H1 (cell line): ENCODE results near the gene ZDHHC20. TPM values are rescaled to one million over a fixed set of nuclear protein-coding genes. Genes with fewer than 3 reads are reported as not detected.

Source experiments
- CEBPB ChIP-seq: IDR thresholded peaks from 2 replicates; pipeline ENCODE4 v1.6.1; 2012; ENCODE audit warnings: low read depth, low read length
- CREB1 ChIP-seq: IDR thresholded peaks from 2 replicates; pipeline ENCODE4 v1.6.1; 2012; ENCODE audit warnings: inconsistent platforms
- CTBP2 ChIP-seq: IDR thresholded peaks from 2 replicates; pipeline ENCODE4 v1.7.0; 2011; ENCODE audit warnings: borderline replicate concordance, mild to moderate bottlenecking, moderate library complexity, mixed read lengths, low read length; ENCODE audit not compliant: insufficient read depth, insufficient read length
- HDAC2 ChIP-seq, 2 experiments: fragments of 300-600 bp in 1 of 2; sonication (generic) in 1 of 2; IDR thresholded peaks; 2 replicates each; pipeline ENCODE4 v1.6.1; 2011 to 2012; ENCODE audit warnings: low read depth in 2 of 2, low read length in 2 of 2, mild to moderate bottlenecking in 2 of 2, moderate library complexity in 2 of 2, borderline replicate concordance in 1 of 2, inconsistent platforms in 1 of 2
- polyA plus RNA-seq, 7 experiments: library from polyadenylated mRNA; depleted of rRNA in 3 of 7; stranded (reverse) in 5 of 7; unstranded in 2 of 7; fragments of >200 nt in 5 of 7; fragments of 200-250 nt in 2 of 7; gene quantifications; 1 replicate in 5 of 7; 2 replicates in 1 of 7; 4 replicates in 1 of 7; pipeline versions ENCODE4 v1.2.1 to v1.2.3, GENCODE V29; 2011 to 2013; ENCODE audit warnings: missing spikeins in 2 of 7, mixed read lengths in 2 of 7
- total RNA-seq: library from RNA; stranded (reverse); fragmentation: NEBNext Ultra II Directional; extraction: Animal tissue kit (Norgen Biotek cat#: 25700); gene quantifications from 2 replicates; pipeline ENCODE4 v1.2.1, GENCODE V29; 2021
- TF ChIP-seq, protein P1 (sequence below): fragments of 300-600 bp; sonication (generic); IDR thresholded peaks from 2 replicates; pipeline ENCODE4 v1.7.1; 2012; ENCODE audit warnings: low read length, moderate library complexity, mild to moderate bottlenecking, inconsistent platforms; ENCODE audit not compliant: insufficient replicate concordance

ZDHHC20 gene
- total and polyA plus RNA-seq, 2 of the 8 experiments (the other 6 are each of a cell fraction or from before 2014, with no cell fraction given): 16.4 to 89.0 TPM

DNA sequence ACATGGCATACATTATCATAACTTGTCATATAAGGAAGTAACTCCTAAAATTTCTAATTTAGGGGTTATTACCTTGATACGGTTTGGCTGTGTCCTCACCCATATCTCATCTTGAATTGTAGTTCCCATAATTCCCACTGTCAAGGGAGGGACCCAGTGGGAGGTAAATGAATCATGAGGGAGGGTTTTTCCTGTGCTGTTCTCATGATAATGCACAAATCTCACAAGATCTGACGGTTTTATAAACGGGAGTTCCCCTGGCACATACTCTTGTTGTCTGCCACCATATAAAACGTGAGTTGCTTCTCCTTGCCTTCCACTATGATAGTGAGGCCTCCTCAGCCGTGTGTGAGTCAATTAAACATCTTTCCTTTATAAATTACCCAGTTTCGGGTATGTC lies 76.0 kb downstream of the ZDHHC20 start (continued):
- TF ChIP-seq CEBPB: no peak
- no peak for TF ChIP-seq HDAC2 (IDR thresholded peaks at IDR 0.05; ENCODE audit: borderline replicate concordance in 1 of 2, low read depth in 2 of 2, low read length in 2 of 2)
- no peak for TF ChIP-seq CTBP2
- TF ChIP-seq, protein P1, sequence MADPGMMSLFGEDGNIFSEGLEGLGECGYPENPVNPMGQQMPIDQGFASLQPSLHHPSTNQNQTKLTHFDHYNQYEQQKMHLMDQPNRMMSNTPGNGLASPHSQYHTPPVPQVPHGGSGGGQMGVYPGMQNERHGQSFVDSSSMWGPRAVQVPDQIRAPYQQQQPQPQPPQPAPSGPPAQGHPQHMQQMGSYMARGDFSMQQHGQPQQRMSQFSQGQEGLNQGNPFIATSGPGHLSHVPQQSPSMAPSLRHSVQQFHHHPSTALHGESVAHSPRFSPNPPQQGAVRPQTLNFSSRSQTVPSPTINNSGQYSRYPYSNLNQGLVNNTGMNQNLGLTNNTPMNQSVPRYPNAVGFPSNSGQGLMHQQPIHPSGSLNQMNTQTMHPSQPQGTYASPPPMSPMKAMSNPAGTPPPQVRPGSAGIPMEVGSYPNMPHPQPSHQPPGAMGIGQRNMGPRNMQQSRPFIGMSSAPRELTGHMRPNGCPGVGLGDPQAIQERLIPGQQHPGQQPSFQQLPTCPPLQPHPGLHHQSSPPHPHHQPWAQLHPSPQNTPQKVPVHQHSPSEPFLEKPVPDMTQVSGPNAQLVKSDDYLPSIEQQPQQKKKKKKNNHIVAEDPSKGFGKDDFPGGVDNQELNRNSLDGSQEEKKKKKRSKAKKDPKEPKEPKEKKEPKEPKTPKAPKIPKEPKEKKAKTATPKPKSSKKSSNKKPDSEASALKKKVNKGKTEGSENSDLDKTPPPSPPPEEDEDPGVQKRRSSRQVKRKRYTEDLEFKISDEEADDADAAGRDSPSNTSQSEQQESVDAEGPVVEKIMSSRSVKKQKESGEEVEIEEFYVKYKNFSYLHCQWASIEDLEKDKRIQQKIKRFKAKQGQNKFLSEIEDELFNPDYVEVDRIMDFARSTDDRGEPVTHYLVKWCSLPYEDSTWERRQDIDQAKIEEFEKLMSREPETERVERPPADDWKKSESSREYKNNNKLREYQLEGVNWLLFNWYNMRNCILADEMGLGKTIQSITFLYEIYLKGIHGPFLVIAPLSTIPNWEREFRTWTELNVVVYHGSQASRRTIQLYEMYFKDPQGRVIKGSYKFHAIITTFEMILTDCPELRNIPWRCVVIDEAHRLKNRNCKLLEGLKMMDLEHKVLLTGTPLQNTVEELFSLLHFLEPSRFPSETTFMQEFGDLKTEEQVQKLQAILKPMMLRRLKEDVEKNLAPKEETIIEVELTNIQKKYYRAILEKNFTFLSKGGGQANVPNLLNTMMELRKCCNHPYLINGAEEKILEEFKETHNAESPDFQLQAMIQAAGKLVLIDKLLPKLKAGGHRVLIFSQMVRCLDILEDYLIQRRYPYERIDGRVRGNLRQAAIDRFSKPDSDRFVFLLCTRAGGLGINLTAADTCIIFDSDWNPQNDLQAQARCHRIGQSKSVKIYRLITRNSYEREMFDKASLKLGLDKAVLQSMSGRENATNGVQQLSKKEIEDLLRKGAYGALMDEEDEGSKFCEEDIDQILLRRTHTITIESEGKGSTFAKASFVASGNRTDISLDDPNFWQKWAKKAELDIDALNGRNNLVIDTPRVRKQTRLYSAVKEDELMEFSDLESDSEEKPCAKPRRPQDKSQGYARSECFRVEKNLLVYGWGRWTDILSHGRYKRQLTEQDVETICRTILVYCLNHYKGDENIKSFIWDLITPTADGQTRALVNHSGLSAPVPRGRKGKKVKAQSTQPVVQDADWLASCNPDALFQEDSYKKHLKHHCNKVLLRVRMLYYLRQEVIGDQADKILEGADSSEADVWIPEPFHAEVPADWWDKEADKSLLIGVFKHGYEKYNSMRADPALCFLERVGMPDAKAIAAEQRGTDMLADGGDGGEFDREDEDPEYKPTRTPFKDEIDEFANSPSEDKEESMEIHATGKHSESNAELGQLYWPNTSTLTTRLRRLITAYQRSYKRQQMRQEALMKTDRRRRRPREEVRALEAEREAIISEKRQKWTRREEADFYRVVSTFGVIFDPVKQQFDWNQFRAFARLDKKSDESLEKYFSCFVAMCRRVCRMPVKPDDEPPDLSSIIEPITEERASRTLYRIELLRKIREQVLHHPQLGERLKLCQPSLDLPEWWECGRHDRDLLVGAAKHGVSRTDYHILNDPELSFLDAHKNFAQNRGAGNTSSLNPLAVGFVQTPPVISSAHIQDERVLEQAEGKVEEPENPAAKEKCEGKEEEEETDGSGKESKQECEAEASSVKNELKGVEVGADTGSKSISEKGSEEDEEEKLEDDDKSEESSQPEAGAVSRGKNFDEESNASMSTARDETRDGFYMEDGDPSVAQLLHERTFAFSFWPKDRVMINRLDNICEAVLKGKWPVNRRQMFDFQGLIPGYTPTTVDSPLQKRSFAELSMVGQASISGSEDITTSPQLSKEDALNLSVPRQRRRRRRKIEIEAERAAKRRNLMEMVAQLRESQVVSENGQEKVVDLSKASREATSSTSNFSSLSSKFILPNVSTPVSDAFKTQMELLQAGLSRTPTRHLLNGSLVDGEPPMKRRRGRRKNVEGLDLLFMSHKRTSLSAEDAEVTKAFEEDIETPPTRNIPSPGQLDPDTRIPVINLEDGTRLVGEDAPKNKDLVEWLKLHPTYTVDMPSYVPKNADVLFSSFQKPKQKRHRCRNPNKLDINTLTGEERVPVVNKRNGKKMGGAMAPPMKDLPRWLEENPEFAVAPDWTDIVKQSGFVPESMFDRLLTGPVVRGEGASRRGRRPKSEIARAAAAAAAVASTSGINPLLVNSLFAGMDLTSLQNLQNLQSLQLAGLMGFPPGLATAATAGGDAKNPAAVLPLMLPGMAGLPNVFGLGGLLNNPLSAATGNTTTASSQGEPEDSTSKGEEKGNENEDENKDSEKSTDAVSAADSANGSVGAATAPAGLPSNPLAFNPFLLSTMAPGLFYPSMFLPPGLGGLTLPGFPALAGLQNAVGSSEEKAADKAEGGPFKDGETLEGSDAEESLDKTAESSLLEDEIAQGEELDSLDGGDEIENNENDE: no peak
- TF ChIP-seq CREB1: no peak
